GM10266 (cell line): ENCODE results near the gene HYOU1.
"Not testable (repeated sequence)": the region's sequence is repeated elsewhere in the genome, so short reads cannot be mapped to it uniquely, and the experiment has no call there.

Experiments
- DNase-seq: peaks from one replicate; pipeline ENCODE4 v3.0.0; 2012; ENCODE audit errors: extremely low spot score
- CTCF ChIP-seq: IDR thresholded peaks from 2 replicates; pipeline ENCODE4 v1.5.1; 2012; ENCODE audit warnings: mild to moderate bottlenecking, low read depth; ENCODE audit not compliant: control insufficient read depth, insufficient read depth; ENCODE audit errors: missing control alignments

HYOU1 gene

GRCh38 chr11:119049081-119049480 is 7.9 kb downstream of the HYOU1 start:
- no peak for DNase-seq
- no peak for TF ChIP-seq CTCF

- TF ChIP-seq CTCF, result no peak
- no peak for DNase-seq
These were observed 8.4 kb downstream of the HYOU1 start for GRCh38 chr11:119048644-119049043.

- no peak for TF ChIP-seq CTCF
These were observed 9.8 kb downstream of the HYOU1 start for GRCh38 chr11:119047205-119047604.

GRCh38 chr11:119046489-119046888 is 10.5 kb downstream of the HYOU1 start:
- no peak for DNase-seq
- no peak for TF ChIP-seq CTCF

More at GRCh38 chr11:119047205-119047604, 9.8 kb downstream of the HYOU1 start:
- DNase-seq, result no peak

GRCh38 chr11:119044708-119045107 is 12.3 kb downstream of the HYOU1 start:
- no peak for DNase-seq
- no peak for TF ChIP-seq CTCF

GRCh38 chr11:119042927-119043326 is 14.1 kb downstream of the HYOU1 start:
- DNase-seq, result no peak
- TF ChIP-seq CTCF, result no peak

GRCh38 chr11:119041821-119042514 is 15.0 kb downstream of the HYOU1 start:
- TF ChIP-seq CTCF, result no peak
- no peak for DNase-seq

GRCh38 chr11:119039471-119039870 is 17.5 kb downstream of the HYOU1 start:
- DNase-seq, result not testable (repeated sequence)
